DMS114 treated with DMSO at 0.1 percent for 48 hours (cell line): Measurements from ENCODE around the gene MRAS.

Experiments
- DNase-seq: peaks from one replicate; lab custom pipeline; 2025; ENCODE audit not compliant: unreplicated experiment; lab: John Stamatoyannopoulos, UW

MRAS gene

DNA sequence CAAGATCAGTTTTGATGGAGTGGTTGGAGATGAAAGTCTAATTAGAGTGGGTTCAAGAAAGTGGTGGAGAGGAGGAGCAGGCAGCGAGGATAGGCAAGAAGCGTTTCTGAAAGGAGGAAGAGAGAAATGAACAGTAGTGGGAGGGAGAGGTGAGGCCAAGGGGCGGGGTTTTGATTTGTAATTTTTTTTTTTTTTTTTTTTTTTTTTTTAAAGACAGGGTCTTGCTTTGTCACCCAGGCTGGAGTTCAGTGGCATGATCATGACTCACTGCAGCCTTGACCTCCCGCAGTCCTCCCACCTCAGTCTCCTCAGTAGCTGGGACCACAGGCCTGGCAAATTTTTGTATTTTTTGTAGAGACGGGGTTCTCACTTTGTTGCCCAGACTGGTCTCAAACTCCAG, 36.6 kb downstream of the MRAS start:
- no peak for DNase-seq

GRCh38 chr3:138389144-138389601, 40.8 kb downstream of the MRAS start:
- DNase-seq, result no peak

- DNase-seq, result no peak
Observed at GRCh38 chr3:138389841-138390581, 41.6 kb downstream of the MRAS start.

DNA sequence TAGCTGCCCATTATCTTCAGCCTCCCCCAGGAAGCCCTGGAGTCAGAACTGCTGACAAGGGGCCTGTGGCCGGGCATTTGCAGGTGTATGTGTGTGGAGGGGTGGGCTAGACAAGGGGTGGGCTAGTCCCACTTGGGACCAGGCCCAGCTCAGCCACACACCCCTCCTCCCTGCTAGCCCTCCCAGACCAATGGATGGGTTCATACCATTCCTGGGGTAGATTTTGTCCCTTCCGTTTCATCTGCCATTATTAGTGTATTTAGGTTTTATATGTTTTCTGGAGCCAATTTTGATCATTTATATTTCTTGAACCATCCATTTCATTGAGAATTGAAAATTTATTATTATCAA, 42.2 kb downstream of the MRAS start:
- DNase-seq, result no peak

- DNase-seq, result no peak
Observed at GRCh38 chr3:138394156-138394555, 45.8 kb downstream of the MRAS start.

DNA sequence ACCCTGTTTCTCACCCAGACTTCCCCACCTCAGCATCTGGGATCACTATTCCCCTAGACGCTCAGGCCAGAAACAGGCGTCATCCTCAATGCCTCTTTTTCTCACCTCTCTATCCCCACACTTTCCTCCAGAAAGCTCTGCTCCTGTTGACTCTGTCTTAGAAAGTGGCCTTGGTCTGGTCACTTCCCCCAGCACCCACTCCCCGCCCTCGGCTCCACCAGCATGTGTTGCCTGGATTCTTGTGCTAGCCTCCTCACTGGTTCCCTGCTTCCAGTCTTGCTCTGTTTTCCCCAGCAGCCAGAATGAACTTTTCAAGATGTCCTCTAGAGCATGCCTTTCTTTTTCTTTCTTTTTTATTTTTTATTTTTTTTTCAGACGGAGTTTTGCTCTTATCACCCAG, 46.3 kb downstream of the MRAS start:
- DNase-seq, result no peak

- no peak for DNase-seq
Observed at GRCh38 chr3:138395865-138396751, 47.7 kb downstream of the MRAS start.

DNA sequence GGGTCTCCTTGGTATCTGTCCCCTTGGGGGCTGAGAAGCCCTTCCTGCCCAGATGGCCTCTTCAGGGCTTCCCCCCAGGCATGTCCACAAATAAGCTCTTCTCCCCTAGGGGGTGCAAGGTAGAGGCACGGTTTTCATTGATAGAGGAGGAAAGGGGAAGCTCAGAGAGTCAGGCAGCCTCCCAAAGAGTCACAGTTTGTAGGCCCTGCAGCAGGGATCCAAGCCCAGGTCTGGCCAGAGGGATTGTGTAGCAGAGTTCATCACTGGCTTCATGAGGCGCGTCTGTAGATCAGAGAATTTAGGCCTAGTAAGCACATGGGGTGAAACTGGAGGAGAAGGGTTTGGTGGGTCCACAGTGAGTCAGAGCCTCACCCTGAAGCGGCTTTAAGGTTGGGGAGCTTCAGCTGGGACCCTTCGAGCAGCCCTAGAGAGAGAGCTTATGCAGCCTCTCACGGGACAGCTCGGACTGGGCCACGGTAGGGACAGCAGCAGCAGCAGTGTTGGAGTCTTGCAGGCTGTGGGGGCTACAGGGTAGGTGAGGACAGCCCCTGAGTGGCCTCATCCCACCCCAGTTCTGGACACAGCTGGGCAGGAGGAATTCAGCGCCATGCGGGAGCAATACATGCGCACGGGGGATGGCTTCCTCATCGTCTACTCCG, 48.5 kb downstream of the MRAS start:
- DNase-seq, result no peak

DNA sequence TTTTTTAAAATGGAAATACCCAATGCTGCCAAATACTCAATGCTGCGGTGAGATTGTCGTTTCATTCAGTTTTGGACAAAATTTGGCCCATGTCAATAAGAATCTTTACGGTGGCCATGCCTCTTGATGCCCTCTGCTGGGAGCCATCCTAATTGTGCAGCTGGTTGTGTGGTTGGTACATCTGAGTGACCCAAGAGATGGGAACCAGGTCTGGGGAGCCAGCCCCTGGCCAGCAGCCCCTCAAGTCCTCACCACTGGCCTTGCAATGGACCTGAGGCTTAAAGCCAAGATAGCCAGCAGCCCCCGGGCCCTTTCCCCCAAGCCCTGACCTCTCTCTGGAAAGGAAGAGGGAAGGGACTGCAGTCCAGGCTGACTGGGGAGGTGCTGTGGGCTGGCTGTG, 49.6 kb downstream of the MRAS start:
- DNase-seq, result no peak

- DNase-seq, result no peak
Observed at GRCh38 chr3:138398791-138399575, 50.6 kb downstream of the MRAS start.

- DNase-seq, result no peak
Observed at GRCh38 chr3:138399766-138400165, 51.4 kb downstream of the MRAS start.

DNA sequence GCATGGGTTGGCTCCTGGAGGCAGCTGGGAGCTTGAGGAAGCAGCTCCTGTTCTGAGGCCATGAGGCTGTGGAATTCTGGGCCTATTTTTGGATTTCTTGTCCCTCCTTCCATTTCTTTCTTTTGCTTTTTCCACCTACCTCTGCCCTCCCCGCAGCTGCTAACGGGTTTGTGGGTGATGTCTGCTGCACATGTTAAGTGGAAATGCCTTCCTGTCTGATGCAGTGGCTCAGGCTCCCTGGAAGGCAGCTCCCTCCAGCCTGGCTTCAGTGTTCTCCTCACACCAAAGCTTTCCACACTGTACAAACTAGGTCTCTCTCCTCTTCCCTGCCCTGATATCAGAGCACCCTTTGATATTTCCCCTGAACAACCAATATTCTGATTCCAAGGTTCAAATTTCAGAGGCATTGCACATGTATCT, 52.3 kb downstream of the MRAS start:
- no peak for DNase-seq

DNA sequence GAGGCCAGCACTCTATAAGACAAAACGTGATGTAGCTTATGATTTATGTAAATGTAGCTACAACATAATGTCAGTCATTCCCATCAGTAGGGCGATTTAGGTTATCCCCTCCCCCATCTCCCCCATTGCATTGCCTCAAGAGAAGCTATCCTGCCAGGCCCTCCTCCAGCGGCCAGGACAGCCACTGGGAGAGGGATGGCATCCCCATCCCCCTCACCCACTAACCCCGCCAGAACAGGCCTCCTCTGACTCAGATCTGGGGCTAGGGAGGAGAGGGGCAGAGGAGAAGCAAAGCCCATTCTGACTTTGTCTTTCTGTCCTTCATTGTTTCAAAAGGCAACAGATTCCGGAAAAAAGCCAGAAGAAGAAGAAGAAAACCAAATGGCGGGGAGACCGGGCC, 53.5 kb downstream of the MRAS start:
- no peak for DNase-seq

GRCh38 chr3:138404121-138404520, 55.7 kb downstream of the MRAS start:
- DNase-seq, result no peak

GRCh38 chr3:138405001-138405400, 56.6 kb downstream of the MRAS start:
- DNase-seq, result no peak

DNA sequence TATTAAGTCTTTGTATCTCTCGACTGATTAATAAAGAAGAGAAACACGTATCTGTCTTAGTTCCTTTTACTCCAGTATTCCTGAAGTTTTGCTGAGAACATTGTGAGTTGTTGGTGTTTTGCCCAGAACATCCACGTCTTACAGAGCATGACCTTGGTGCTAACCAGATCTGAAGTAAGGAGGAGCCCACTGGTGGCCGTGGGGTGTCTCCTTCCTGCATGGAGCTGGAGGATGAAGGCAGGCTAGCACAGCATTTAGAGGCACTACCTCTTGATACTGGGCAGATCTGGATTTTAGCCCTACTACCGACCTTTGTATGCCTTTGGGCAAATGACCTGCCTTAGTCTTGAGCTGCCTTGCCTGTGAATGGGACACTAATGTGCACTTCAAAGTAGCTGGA, 57.1 kb downstream of the MRAS start:
- DNase-seq, result no peak

GRCh38 chr3:138406606-138407005, 58.2 kb downstream of the MRAS start:
- DNase-seq, result no peak

DNA sequence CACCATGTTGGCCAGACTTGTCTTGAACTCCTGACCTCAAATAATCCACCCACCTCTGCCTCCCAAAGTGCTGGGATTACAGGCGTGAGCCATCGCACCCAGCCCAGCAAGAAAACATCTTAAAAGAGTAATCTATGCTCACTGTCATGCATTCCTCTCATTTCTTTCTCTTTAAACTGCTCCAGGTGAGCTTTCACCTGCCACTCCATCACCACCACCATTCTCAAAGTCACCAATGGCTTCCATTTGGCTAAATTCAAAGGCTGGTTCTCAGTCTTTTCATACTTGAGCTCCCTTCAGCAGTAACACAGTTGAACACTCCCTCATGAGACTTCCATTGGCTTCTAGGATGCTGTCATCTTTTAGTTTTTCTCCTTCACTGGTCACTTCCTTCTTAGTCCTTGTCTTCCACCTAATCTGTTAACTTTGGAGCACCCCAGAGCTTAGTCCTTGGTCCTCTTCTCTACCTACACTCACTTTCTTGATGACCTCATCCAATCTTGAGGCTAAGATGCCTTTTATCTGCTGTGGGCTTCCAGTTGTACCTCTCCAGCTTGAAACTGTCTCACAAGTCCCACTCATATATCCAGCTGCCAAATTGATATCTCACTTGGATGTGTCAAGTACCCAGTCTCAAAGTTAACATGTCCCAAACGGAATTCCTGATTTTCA, 59.0 kb downstream of the MRAS start:
- no peak for DNase-seq

DNA sequence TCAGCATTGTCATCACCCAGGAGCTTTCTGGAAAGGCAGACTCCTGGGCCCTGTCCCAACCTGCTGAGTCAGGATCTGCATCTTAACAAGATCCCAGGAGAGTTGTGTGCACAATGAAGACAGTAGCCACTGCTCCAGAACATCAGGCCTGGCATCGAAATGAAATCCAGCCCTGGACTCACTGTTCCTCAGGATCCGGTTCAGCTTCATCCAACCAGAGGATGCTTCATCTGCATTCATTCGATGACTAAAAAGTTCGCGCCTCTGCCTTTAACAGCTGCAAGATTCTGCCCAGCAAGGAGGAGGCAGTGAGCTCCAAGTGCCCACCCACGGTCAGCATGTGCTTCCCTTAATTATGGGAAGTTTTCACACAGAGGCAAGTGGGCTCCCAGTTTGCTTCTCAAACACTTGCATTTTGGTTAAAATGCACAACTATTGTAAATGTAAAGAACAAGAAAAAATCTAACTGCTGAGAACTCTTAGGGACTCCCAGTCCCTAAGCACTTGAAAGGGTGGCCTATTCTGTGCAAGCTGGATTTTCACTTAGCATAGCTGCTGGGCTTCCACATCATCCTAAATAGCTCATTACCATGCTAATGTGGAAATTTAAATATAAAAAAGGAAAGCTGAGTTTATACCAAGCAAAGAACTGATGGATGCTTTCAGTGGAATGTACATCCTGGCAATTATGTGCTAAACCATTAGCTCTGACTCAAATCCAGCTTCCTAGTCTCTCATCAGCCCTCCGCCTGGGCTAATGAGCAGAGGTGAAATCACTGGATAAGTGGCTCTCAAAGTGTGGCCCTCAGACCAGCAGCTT, 60.6 kb downstream of the MRAS start:
- DNase-seq, result no peak
